Stimulated activated CD8-positive, alpha-beta memory T cell treated with anti-CD3 and anti-CD28 coated beads, Interleukin-15, amount 100 ng/mL, for 24 hours (primary cell): ENCODE results near the gene ARHGAP44.
"Not testable (repeated sequence)": the region's sequence is repeated elsewhere in the genome, so short reads cannot be mapped to it uniquely, and the experiment has no call there.

ENCODE experiments used
- DNase-seq: peaks from one replicate; pipeline ENCODE4 v3.0.0-alpha.2; 2020; ENCODE audit warnings: low read depth

Gene ARHGAP44

GRCh38 chr17:12815642-12816141 lies 26.4 kb downstream of the ARHGAP44 start:
- DNase-seq = no peak

GRCh38 chr17:12821376-12821940 lies 32.2 kb downstream of the ARHGAP44 start:
- DNase-seq = no peak

GRCh38 chr17:12826431-12826830 lies 37.1 kb downstream of the ARHGAP44 start:
- no peak for DNase-seq

GRCh38 chr17:12830777-12831247 lies 41.5 kb downstream of the ARHGAP44 start:
- no peak for DNase-seq

- DNase-seq = no peak
Observed at GRCh38 chr17:12831839-12832238, 42.5 kb downstream of the ARHGAP44 start.

GRCh38 chr17:12839042-12839441 lies 49.7 kb downstream of the ARHGAP44 start:
- no peak for DNase-seq

GRCh38 chr17:12842936-12843335 lies 53.6 kb downstream of the ARHGAP44 start:
- DNase-seq = no peak

- DNase-seq = no peak
Observed at GRCh38 chr17:12850996-12851395, 61.7 kb downstream of the ARHGAP44 start.

GRCh38 chr17:12851901-12852435 lies 62.7 kb downstream of the ARHGAP44 start:
- DNase-seq = no peak

- no peak for DNase-seq
Observed at GRCh38 chr17:12853921-12854320, 64.6 kb downstream of the ARHGAP44 start.

- no peak for DNase-seq
Observed at GRCh38 chr17:12856416-12856815, 67.1 kb downstream of the ARHGAP44 start.

GRCh38 chr17:12857592-12857991 lies 68.3 kb downstream of the ARHGAP44 start:
- DNase-seq = no peak

GRCh38 chr17:12859520-12859919 lies 70.2 kb downstream of the ARHGAP44 start:
- no peak for DNase-seq

GRCh38 chr17:12865769-12866168 lies 76.5 kb downstream of the ARHGAP44 start:
- DNase-seq = no peak

- no peak for DNase-seq
Observed at GRCh38 chr17:12866244-12866643, 76.9 kb downstream of the ARHGAP44 start.

- DNase-seq = no peak
Observed at GRCh38 chr17:12867726-12868125, 78.4 kb downstream of the ARHGAP44 start.

GRCh38 chr17:12873415-12874125 lies 84.3 kb downstream of the ARHGAP44 start:
- DNase-seq = not testable (repeated sequence)

- no peak for DNase-seq
Observed at GRCh38 chr17:12877953-12878669, 88.8 kb downstream of the ARHGAP44 start.

GRCh38 chr17:12879096-12879495 lies 89.8 kb downstream of the ARHGAP44 start:
- DNase-seq = not testable (repeated sequence)

- DNase-seq = no peak
Observed at GRCh38 chr17:12883472-12883871, 94.2 kb downstream of the ARHGAP44 start.

- DNase-seq = no peak
Observed at GRCh38 chr17:12887088-12887487, 97.8 kb downstream of the ARHGAP44 start.

GRCh38 chr17:12896180-12896785 lies 107.0 kb downstream of the ARHGAP44 start:
- DNase-seq = no peak
